HG02588 (cell line): ENCODE data around the gene EML5.
A peak's percentile ranks its signal among the peaks of the same experiment; 100 is the strongest.

Experiments
- ATAC-seq: cut with Tn5 transposase; IDR thresholded peaks from one replicate; pipeline ENCODE4 v1.9.1; 2021; ENCODE audit warnings: mild to moderate bottlenecking, moderate library complexity; ENCODE audit not compliant: unreplicated experiment

Gene EML5

DNA sequence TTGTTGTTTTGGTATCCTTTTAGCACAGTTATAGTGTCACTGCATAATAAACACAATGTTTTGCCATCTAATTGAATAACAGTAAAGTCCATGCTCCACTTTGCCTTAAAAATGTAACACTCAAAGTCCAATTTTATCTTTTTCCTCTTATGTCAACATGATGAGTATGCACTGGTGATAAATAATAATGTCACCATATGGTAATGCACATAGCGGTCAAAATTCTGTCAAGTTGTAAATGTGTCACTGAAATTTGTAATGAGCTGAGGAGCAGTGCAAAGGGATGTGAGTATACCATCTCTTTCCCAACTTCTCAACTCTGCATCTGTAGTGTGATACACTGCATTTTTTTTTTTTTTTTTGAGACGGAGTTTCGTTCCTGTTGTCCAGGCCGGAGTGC, 65.7 kb downstream of the EML5 start:
- ATAC-seq: no peak

DNA sequence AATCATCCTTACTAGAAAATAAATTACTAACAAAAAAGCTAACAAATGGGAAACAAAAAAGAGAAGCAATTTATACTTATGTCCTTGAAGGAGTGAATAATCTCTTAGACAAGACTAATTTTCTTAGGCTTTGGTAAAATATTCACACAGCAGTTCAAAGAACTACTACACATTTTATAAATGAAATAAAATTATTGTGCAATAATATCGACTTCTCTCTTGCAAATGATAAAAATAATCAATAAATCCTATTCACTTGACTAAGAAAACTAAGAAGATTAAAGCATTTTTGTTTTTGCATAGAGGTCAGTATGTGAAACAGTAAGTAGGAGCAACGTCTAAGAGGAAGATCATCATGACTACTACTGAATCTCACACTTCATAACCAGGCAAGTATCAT, 82.0 kb downstream of the EML5 start:
- ATAC-seq: no peak

- ATAC-seq: no peak
These were observed 85.7 kb downstream of the EML5 start for GRCh38 chr14:88707088-88707487.

GRCh38 chr14:88706425-88706824, 86.3 kb downstream of the EML5 start:
- ATAC-seq: no peak

- no peak for ATAC-seq
These were observed 94.1 kb downstream of the EML5 start for GRCh38 chr14:88698651-88699050.

- no peak for ATAC-seq
These were observed 96.9 kb downstream of the EML5 start for GRCh38 chr14:88695870-88696269.

DNA sequence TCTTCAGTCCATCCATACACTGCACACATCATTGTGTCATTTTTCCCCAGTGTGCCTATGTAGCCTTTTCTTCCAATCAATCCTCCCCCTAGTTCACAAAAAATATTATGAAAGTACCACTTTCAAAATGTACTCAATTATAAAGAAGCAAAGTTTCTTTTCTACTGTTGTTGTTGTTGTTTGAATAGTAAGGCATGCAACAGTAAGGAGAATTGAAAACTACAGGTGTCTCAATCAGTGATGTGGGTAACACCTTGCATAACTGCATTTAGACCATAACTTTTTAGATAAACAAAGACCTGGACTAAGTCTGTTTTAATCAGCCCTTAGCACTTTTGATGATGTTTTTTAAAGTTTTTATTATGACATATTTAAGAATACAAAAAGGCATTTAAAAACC, 104.4 kb downstream of the EML5 start:
- ATAC-seq: no peak

DNA sequence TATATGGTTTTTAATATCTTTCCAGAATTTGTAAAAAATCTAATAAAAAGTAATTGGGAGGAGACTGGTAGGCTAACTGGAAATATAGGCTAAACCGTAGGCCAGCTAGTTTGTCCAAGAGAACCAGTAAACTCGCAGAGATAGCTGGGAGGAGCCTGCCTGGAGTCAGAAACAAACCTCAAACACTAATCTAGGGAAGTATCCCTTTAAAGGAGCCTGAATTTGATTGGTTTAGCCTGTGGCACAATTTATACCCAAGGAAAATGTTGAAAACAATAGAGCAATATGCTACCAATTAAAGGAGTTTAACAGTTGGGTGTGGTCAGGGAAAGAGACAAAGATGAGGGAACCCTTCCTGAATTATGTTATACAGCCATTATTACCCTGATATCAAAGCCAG, 109.6 kb downstream of the EML5 start:
- ATAC-seq: no peak

DNA sequence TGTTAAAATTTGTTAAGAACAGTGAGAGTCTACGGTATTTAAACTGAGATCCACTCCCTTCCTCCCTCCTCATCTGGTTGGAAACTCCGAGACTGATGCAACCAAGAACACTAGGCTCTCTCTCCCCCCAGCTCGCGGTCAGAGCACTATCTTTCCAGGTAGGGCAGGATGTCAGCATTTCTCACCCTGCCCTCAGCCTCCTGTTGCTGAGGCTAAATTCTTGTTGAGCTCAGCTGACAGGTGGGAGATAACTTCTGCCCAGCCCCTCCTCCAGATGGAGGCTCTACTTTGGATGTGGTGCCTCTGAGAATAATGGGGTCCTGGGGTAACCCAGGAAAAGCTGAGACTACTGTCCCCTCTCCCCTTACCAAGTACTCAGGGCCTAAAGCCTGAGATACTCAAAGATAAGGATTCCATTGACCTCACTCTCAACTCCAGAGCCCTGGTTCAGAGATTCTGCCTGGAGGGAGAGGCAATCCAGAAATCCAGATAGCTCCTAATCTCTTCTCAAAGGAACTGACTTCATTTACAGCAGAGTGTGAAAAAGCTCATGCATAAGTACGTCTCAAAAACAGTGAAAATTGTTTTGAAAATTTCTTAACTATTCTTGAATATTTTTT, 110.1 kb downstream of the EML5 start:
- ATAC-seq: no peak

DNA sequence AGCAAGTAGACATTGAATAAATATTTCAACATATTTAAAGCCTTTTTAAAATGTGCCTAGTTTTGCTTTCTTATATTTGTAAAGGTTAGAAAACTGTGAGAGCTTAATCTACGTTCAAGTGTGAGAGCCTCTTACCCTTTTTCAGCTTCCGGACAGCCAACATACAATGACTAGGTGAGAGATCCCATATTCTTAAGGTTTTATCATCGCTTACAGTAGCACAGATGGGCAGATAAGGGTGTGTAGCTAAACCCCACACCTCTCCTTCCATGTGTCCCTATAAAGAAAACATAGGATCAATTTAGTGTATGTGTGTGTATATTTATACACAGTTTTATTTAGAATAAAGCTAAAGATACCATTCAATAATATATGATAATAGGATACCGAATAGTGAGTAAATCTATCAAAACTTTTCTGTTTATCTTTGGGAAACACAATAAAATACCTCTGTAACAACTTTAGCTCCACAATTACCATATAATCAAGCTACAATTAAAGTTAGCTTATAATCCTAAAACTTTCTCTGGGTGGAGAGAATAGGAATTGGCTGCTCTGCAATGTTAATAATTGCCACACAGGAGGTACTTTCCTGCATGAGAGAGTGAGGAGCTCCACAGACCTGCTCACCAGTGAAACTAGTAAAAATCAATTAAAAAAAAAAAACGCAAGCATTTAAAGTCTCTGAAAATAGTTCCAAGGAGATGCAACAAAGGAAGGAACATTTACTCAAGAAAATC, 110.8 kb downstream of the EML5 start:
- no peak for ATAC-seq

GRCh38 chr14:88669346-88669745, 123.4 kb downstream of the EML5 start:
- no peak for ATAC-seq

DNA sequence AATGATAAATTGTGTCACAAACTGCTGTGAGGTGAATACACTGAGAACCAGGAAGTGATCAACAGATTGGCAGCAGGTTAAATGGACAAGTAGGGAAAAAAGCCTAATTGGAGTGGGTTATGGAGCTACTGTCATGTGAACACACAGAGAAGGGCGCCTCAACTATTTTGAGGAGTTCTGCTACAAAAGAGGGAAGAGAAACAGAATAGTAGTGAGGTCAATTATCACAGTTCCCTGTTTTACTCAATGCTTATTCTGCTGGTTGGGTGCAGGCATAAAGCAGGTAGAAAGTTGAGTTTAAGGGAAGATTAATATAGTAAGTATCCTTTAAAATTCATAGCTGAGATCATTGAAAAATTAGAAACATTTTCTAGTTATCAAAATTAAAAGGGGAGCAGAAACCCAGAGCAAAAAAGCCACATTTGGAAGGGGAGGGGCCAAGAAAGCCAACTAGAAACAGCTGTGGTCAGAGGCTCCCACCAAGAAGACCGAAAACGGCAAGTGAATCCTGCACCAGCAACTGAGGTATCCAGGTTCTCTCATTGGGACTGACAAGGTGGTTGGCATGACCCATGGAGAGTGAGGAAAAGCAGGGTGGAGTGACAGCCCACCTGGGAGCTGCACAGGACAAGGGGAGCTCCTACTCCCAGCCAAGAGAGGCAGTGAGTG, 124.2 kb downstream of the EML5 start:
- peak; percentile 67 for ATAC-seq

GRCh38 chr14:88667555-88668273, 125.0 kb downstream of the EML5 start:
- ATAC-seq: peak; percentile 85

GRCh38 chr14:88660056-88660455, 132.7 kb downstream of the EML5 start:
- ATAC-seq: no peak

- ATAC-seq: no peak
These were observed 153.5 kb downstream of the EML5 start for GRCh38 chr14:88639221-88639620.

DNA sequence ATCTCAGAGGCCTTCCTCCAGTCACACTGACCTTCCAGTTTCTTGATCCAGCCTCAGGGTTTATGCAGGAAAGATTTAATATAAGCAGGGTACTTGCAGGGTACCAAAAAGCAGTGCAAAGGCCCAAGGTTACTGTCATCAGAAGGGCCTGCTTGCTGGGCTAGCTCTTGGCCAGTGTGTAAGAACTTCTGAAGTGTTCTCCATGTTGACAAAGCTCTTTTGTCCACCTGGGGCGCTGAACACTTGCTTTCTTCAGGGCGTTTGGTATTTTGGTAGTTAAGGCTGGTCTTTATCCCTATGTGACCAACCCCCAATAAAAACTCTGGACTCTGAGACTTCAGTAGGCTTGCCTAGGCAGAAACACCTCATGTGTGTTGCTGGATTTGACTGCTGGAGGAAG, 160.2 kb downstream of the EML5 start:
- ATAC-seq: no peak

DNA sequence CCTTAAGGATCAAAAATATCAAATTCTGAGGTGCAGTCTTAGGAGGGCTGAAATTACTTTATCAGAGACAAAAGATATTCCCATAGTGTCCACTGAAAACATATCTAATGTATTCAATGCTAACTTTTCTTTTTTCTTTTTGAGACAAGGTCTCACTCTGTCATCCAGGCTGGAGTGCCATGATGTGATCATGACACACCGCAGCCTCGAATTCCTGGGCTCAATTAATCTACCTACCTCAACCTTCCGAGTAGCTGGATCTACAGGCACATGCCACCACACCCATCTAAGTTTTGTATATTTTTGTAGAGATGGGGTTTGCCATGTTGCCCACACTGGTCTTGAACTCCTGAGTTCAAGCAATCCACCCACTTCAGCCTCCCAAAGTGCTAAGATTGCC, 161.7 kb downstream of the EML5 start:
- no peak for ATAC-seq

GRCh38 chr14:88630565-88630964, 162.2 kb downstream of the EML5 start:
- no peak for ATAC-seq

DNA sequence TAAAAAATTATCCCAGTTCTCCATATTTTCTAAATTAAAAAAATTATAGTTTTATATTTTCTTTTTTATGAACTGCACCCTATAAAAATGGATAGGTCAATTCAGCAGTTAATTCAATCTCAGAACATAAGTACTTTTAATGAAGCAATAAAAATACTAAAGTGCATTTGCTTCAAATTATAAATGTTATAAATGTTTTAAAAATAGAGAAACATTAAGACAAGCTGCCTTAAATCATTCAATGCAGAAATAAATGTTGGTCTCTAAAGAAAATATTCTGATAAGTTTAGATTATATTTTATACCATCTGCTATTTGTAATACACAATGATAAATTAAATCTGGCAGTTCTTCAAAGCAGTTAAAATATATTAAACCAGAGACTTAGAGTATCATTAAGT, 164.3 kb downstream of the EML5 start:
- no peak for ATAC-seq

GRCh38 chr14:88628033-88628432, 164.7 kb downstream of the EML5 start:
- no peak for ATAC-seq

DNA sequence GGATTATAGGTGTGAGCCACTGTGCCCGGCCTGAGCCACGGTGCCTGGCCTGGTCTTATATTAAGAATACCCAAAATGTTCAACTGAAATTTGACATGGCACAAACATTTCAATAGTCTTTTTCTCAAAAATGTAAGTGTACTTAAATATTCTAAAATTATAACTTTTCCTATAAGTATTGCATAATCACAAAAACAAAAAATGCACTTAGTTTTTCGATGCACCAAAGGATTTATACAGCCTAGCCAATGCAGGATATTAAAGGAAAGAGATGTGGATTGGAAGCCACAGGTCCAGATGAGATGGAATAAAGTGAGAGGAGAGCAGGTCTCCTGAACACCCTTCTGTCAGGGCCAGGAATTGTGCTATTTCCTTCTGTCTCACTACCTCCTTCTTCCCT, 167.1 kb downstream of the EML5 start:
- ATAC-seq: no peak

DNA sequence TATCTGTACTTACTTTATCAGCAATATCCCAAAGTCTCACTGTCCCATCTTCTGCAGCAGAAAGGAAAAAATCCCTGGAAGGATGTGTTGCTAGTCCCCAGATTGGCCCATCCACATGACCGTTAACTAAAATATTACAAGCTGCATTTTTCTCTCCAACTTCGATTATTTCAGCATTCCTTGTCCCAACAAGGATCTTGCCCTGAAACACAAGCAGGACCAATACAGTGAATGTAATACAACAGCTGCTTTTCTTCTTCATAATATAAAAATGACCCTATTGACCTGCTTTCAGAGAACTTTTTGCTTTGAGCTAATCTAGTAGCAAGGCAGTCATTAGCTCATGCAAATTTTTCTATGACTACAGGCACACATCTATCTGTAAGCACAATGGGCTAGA, 171.7 kb downstream of the EML5 start:
- ATAC-seq: no peak
